ENCODE results near the gene RNH1. TPM values are rescaled to one million over a fixed set of nuclear protein-coding genes. Genes with fewer than 3 reads are reported as not detected.
A peak's percentile ranks its signal among the peaks of the same experiment; 100 is the strongest.

The RNH1 gene
- total RNA-seq: 142 TPM
- long read RNA-seq, transcript RNH1-203 (10 exons, 1,722 nt): major isoform, 179 of 599 reads
- long read RNA-seq, transcript RNH1-202 (10 exons, 1,791 nt): minor isoform, 136 of 599 reads
- long read RNA-seq, transcript RNH1-205 (11 exons, 2,014 nt): minor isoform, 14 of 599 reads
- long read RNA-seq, transcript RNH1-206 (10 exons, 1,725 nt): minor isoform, 15 of 599 reads
- long read RNA-seq, partial matches to known transcripts: 84 of 599 reads
- long read RNA-seq, other reads (novel, unspliced or antisense): 135 of 599 reads

- DNase-seq: peak; percentile 99
- H3K27me3 ChIP-seq (ENCODE audit: low read depth): no peaks in the 10 kb centered on the region
- peak within 1 kb of the TSS; percentile 99 for H3K27ac ChIP-seq (replicated peaks)
- H3K9me3 ChIP-seq (replicated peaks): no peaks in the 10 kb centered on the region
- TF ChIP-seq, protein P1, sequence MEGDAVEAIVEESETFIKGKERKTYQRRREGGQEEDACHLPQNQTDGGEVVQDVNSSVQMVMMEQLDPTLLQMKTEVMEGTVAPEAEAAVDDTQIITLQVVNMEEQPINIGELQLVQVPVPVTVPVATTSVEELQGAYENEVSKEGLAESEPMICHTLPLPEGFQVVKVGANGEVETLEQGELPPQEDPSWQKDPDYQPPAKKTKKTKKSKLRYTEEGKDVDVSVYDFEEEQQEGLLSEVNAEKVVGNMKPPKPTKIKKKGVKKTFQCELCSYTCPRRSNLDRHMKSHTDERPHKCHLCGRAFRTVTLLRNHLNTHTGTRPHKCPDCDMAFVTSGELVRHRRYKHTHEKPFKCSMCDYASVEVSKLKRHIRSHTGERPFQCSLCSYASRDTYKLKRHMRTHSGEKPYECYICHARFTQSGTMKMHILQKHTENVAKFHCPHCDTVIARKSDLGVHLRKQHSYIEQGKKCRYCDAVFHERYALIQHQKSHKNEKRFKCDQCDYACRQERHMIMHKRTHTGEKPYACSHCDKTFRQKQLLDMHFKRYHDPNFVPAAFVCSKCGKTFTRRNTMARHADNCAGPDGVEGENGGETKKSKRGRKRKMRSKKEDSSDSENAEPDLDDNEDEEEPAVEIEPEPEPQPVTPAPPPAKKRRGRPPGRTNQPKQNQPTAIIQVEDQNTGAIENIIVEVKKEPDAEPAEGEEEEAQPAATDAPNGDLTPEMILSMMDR (IDR thresholded peaks at IDR 0.05; ENCODE audit: borderline replicate concordance): no peak
- H3K4me3 ChIP-seq: peak within 1 kb of the TSS; percentile 86
- intact Hi-C loops (cut with micrococcal nuclease): no loop called here
- peaks cover 55% of the 10 kb centered on the region for H3K4me1 ChIP-seq
- peaks cover 36% of the 10 kb centered on the region for H3K36me3 ChIP-seq
Measured at GRCh38 chr11:506995-507726, at the start of gene RNH1. Gene RNH1 (minus strand): TSS chr11:507242. CDS start chr11:502162, 5,080 bp downstream.

DNA sequence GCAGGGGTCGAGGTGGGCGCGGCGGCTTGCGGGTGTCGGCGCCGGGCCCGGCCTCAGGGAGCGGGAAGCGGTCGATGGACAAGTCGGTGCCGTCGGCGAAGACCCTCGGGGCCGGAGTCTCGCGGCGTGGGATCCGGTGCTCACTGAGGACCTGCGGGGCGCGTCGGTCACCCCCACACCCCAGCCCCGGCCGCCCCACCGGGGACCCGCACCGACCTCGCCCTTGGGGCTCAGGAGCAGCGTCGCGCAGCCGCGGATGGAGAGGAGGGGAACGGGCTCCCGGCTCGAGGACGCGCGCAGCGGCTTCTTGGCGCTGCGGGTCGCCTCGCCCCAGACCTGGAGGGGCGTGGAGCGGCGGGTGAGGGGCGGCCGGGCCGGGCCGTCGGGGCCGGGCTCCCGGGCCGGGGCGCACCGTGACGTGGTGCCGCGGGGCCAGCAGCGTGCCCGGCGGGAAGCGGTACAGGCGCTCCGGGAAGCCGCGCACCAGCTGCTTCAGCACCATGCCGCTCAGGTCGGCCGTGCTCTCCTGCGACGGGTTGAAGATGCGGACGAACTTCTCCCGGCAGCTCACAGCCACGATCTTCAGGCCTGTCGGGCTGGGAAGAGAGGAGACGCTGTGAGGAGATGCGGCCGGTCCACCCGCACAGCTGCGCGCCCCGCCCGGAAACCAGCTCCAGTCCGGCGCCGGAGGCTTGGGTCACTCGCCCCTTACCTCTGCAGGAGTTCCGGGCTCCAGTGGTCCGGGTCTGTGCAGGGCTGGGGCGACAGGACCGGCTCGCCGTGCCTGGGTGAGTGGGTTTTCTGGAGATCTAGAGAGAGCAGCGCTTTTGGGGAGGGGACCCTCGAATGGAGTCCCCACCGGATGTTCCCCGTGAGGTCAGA lies 49.0 kb upstream of the RNH1 start:
- TF ChIP-seq, protein P1 (IDR thresholded peaks at IDR 0.05; ENCODE audit: borderline replicate concordance): no peak
- intact Hi-C loops (cut with micrococcal nuclease): no loop called here
- peak overlapping the region; percentile 52 for H3K4me3 ChIP-seq
- H3K27me3 ChIP-seq (ENCODE audit: low read depth): peaks cover 93% of the 10 kb centered on the region
- no peak for DNase-seq
- H3K9me3 ChIP-seq (replicated peaks): no peaks in the 10 kb centered on the region
- H3K27ac ChIP-seq (replicated peaks): no peak overlapping the region
- H3K4me1 ChIP-seq: peaks cover 28% of the 10 kb centered on the region
- H3K36me3 ChIP-seq: no peaks in the 10 kb centered on the region

GRCh38 chr11:555227-555779 lies 48.3 kb upstream of the RNH1 start:
- Histone ChIP-seq H3K4me3 (peak overlapping the region; percentile 52), H3K36me3 (no peaks in the 10 kb centered on the region), H3K27me3 (ENCODE audit: low read depth) (peaks cover 100% of the 10 kb centered on the region), H3K4me1 (peaks cover 24% of the 10 kb centered on the region), H3K27ac (replicated peaks) (no peak overlapping the region), H3K9me3 (replicated peaks) (no peaks in the 10 kb centered on the region)
- TF ChIP-seq, protein P1 (IDR thresholded peaks at IDR 0.05; ENCODE audit: borderline replicate concordance): no peak
- DNase-seq: no peak
- intact Hi-C loops (cut with micrococcal nuclease): no loop called here

DNA sequence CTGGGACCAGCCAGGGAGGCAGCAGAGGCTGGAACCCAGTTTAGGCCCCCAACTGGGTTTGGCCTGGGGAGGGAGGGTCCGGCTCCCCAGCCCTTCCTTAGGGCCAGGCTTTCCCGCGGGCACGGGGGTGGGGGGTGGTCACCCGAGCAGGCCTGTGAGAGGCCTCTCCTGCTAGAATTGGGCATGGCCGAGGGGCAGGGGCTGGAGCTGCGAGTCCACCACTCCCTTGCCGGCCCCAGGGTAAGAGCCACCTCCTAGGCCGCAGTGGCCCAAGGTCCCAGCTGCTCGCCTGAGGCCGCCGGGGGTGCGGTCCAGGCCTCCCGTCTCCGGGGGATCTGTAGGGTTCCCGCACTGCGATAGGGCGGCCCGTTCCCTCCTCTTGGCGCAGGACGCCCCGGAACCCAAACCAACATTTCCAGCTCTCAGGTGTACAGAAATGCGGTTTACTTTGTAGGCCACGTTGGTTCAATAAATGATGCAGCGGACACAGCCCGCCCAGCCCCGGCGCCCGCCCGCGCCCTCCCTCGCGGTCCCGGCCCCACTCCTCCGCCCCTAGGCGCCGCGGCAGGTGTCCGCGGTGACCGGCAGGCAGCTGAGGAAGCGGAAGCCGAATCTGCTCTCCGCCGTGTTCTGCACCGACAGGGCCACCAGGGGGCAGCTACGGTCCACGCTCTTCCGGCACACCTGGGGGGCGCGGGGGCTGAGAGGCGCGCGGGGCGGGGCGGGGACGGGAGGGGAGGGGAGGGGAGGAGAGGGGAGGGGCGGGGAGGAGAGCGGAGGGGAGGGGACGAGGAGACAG lies 47.6 kb upstream of the RNH1 start:
- H3K9me3 ChIP-seq (replicated peaks): no peaks in the 10 kb centered on the region
- intact Hi-C loops (cut with micrococcal nuclease): no loop called here
- peak overlapping the region; percentile 52 for H3K4me3 ChIP-seq
- H3K36me3 ChIP-seq: no peaks in the 10 kb centered on the region
- peaks cover 19% of the 10 kb centered on the region for H3K4me1 ChIP-seq
- DNase-seq: peak; percentile 43
- H3K27me3 ChIP-seq (ENCODE audit: low read depth): peaks cover 100% of the 10 kb centered on the region
- H3K27ac ChIP-seq (replicated peaks): no peak overlapping the region
- TF ChIP-seq, protein P1 (IDR thresholded peaks at IDR 0.05; ENCODE audit: borderline replicate concordance): peak; percentile 69
